Measurements from ENCODE around the gene TPBGL. TPM values are rescaled to one million over a fixed set of nuclear protein-coding genes. Genes with fewer than 3 reads are reported as not detected.

Gene TPBGL
- total and polyA plus RNA-seq, 2 donors, result 0.05 to 0.23 TPM

DNA sequence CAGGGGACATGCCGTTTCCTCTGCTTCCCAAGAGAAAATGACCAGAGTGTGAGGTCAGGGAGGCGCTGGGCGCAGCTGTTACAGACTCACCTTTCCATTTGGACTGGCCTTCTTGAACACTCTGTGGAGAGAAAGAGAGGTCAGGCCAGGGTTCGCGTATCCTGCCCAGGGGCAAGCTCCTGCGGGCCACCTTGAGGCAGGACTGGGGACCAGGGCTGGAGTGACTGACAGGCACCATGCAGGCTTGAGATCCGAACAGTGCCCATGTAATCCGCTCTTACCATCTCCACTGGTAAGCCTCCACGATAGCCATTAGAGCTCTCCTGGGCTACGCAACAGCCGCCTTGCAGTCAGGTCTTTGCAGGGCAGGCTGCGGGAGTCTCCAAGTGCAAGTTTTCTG lies 49.3 kb downstream of the TPBGL start:
- no peak overlapping the region for H3K4me3 ChIP-seq (ENCODE audit: low read length in 2 of 2)
- H3K9me3 ChIP-seq (ENCODE audit: control insufficient read depth in 2 of 2, insufficient read depth in 1 of 2, low read length in 1 of 2), result no peaks in the 10 kb centered on the region
- DNase-seq (ENCODE audit: low read depth in 6 of 9, low spot score in 9 of 9), result no peak
- H3K27ac ChIP-seq (ENCODE audit: low read depth in 1 of 2, low read length in 1 of 2), result no peak overlapping the region
- WGBS, result 96% methylated on average over 12 of the region's 12 CpGs
- no peaks in the 10 kb centered on the region for H3K4me1 ChIP-seq (ENCODE audit: control insufficient read depth in 2 of 2, insufficient read depth in 2 of 2, low read length in 2 of 2)
- H3K27me3 ChIP-seq (ENCODE audit: control insufficient read depth in 2 of 2, insufficient read depth in 1 of 2, low read length in 1 of 2), result no peaks in the 10 kb centered on the region
- no peaks in the 10 kb centered on the region for H3K36me3 ChIP-seq (ENCODE audit: control insufficient read depth in 2 of 2, insufficient read depth in 2 of 2, low read length in 1 of 2)

GRCh38 chr11:75291741-75292140 lies 51.2 kb downstream of the TPBGL start:
- no peak overlapping the region for H3K4me3 ChIP-seq (ENCODE audit: low read length in 2 of 2)
- 100% methylated on average over 6 of the region's 6 CpGs for WGBS
- H3K4me1 ChIP-seq (ENCODE audit: control insufficient read depth in 2 of 2, insufficient read depth in 2 of 2, low read length in 2 of 2), result no peaks in the 10 kb centered on the region
- no peak overlapping the region for H3K27ac ChIP-seq (ENCODE audit: low read depth in 1 of 2, low read length in 1 of 2)
- H3K9me3 ChIP-seq (ENCODE audit: control insufficient read depth in 2 of 2, insufficient read depth in 1 of 2, low read length in 1 of 2), result no peaks in the 10 kb centered on the region
- H3K36me3 ChIP-seq (ENCODE audit: control insufficient read depth in 2 of 2, insufficient read depth in 2 of 2, low read length in 1 of 2), result no peaks in the 10 kb centered on the region
- no peaks in the 10 kb centered on the region for H3K27me3 ChIP-seq (ENCODE audit: control insufficient read depth in 2 of 2, insufficient read depth in 1 of 2, low read length in 1 of 2)
- no peak for DNase-seq (ENCODE audit: low read depth in 6 of 9, low spot score in 9 of 9)

GRCh38 chr11:75292943-75293342 lies 52.4 kb downstream of the TPBGL start:
- H3K27ac ChIP-seq (ENCODE audit: low read depth in 1 of 2, low read length in 1 of 2), result no peak overlapping the region
- no peaks in the 10 kb centered on the region for H3K9me3 ChIP-seq (ENCODE audit: control insufficient read depth in 2 of 2, insufficient read depth in 1 of 2, low read length in 1 of 2)
- H3K36me3 ChIP-seq (ENCODE audit: control insufficient read depth in 2 of 2, insufficient read depth in 2 of 2, low read length in 1 of 2), result no peaks in the 10 kb centered on the region
- H3K27me3 ChIP-seq (ENCODE audit: control insufficient read depth in 2 of 2, insufficient read depth in 1 of 2, low read length in 1 of 2), result no peaks in the 10 kb centered on the region
- H3K4me3 ChIP-seq (ENCODE audit: low read length in 2 of 2), result no peak overlapping the region
- no peaks in the 10 kb centered on the region for H3K4me1 ChIP-seq (ENCODE audit: control insufficient read depth in 2 of 2, insufficient read depth in 2 of 2, low read length in 2 of 2)
- DNase-seq (ENCODE audit: low read depth in 6 of 9, low spot score in 9 of 9), result no peak
- WGBS, result 95% methylated on average over 3 of the region's 3 CpGs

Other genes with a start within 250 kb of the TPBGL start
- gene OR2AT4, start 143.9 kb upstream of the TPBGL start, total RNA-seq, result not detected
- under 0.01 TPM for gene OR2AT4, start 143.9 kb upstream of the TPBGL start, polyA plus RNA-seq
- gene SLCO2B1, start 89.7 kb upstream of the TPBGL start, total RNA-seq, result 13.0 TPM
- 14.4 TPM for gene SLCO2B1, start 89.7 kb upstream of the TPBGL start, polyA plus RNA-seq
- 11.1 TPM for gene ARRB1, start 110.9 kb downstream of the TPBGL start, total RNA-seq
- gene ARRB1, start 110.9 kb downstream of the TPBGL start, polyA plus RNA-seq, result 4.1 TPM
- 4,078 TPM for gene RPS3, start 158.7 kb downstream of the TPBGL start, total RNA-seq
- 3,302 TPM for gene RPS3, start 158.7 kb downstream of the TPBGL start, polyA plus RNA-seq
- gene KLHL35, start 192.4 kb downstream of the TPBGL start, total RNA-seq, result 0.57 TPM
- gene KLHL35, start 192.4 kb downstream of the TPBGL start, polyA plus RNA-seq, result 1.0 TPM